HL-60 (cell line): ENCODE data around the gene SMARCAD1.
A peak's percentile ranks its signal among the peaks of the same experiment; 100 is the strongest.

ENCODE experiments used
- DNase-seq, 2 experiments: peaks; one replicate each; pipeline ENCODE4 v3.0.0-alpha.2; 2010 to 2020; ENCODE audit warnings: low read depth in 1 of 2, low spot score in 1 of 2
- H3K27ac ChIP-seq: fragments of 250-450 bp; sonication (Bioruptor Pico); replicated peaks from 2 replicates; pipeline ENCODE4 v1.5.1; 2020; ENCODE audit warnings: mild to moderate bottlenecking, moderate library complexity
- H3K27me3 ChIP-seq: fragments of 250-450 bp; sonication (Bioruptor Pico); 2 replicates; pipeline ENCODE4 v1.5.1; 2021; ENCODE audit warnings: mild to moderate bottlenecking, moderate library complexity; ENCODE audit not compliant: insufficient read depth, poor library complexity, severe bottlenecking
- H3K4me3 ChIP-seq: replicated peaks from 2 replicates; pipeline ENCODE4 v1.5.1; 2011; ENCODE audit warnings: mild to moderate bottlenecking, control low read depth, low read length; ENCODE audit not compliant: insufficient read depth
- GABPA ChIP-seq: IDR thresholded peaks from 2 replicates; pipeline ENCODE4 v1.6.1; 2012; ENCODE audit warnings: low read depth
- POLR2AphosphoS5 ChIP-seq: IDR thresholded peaks from 2 replicates; pipeline ENCODE4 v1.6.1; 2012; ENCODE audit warnings: low read depth
- REST ChIP-seq: IDR thresholded peaks from 2 replicates; pipeline ENCODE4 v1.6.1; 2012; ENCODE audit warnings: low read depth; ENCODE audit not compliant: insufficient replicate concordance
- SPI1 ChIP-seq: IDR thresholded peaks from 2 replicates; pipeline ENCODE4 v1.6.1; 2012; ENCODE audit warnings: low read depth, mild to moderate bottlenecking, borderline replicate concordance
- TF ChIP-seq, protein P1 (sequence below): IDR thresholded peaks from one replicate; pipeline ENCODE4 v1.5.1; 2011; ENCODE audit warnings: low read length, control low read depth, inconsistent platforms; ENCODE audit not compliant: insufficient read depth

Gene SMARCAD1

DNA sequence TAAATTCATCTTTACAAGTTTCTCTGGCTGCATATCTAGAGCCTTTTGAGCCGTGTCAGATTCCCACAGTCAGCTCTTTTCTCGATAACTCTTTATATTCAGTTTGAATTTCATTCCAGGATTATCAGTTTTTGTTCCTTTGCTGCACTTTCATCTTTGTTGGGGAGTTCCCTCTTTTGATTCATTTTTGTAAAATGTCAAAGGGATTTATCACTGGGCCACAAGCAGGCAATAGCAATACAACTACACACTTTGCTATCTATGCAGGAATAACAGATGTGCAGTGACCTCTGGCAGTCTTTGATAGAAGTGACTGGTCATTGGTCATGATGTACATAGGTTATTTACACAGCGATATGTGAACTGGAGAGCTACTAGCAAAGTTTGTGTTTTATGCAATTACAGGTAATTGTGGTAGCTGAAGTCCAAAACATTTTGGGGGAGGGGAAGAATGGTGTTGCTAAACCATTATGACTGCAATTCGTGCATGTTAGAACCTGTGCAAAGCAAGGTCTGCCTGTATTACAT, 91.1 kb downstream of the SMARCAD1 start:
- no peak for DNase-seq
- Histone ChIP-seq H3K4me3 (no peak overlapping the region), H3K27ac (no peak overlapping the region), H3K27me3 (no peaks in the 10 kb centered on the region)
- no peak for TF ChIP-seq SPI1

- TF ChIP-seq, protein P1, sequence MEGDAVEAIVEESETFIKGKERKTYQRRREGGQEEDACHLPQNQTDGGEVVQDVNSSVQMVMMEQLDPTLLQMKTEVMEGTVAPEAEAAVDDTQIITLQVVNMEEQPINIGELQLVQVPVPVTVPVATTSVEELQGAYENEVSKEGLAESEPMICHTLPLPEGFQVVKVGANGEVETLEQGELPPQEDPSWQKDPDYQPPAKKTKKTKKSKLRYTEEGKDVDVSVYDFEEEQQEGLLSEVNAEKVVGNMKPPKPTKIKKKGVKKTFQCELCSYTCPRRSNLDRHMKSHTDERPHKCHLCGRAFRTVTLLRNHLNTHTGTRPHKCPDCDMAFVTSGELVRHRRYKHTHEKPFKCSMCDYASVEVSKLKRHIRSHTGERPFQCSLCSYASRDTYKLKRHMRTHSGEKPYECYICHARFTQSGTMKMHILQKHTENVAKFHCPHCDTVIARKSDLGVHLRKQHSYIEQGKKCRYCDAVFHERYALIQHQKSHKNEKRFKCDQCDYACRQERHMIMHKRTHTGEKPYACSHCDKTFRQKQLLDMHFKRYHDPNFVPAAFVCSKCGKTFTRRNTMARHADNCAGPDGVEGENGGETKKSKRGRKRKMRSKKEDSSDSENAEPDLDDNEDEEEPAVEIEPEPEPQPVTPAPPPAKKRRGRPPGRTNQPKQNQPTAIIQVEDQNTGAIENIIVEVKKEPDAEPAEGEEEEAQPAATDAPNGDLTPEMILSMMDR = no peak
- TF ChIP-seq POLR2AphosphoS5 (no peak), GABPA (no peak), SPI1 (no peak), REST (no peak)
- no peaks in the 10 kb centered on the region for H3K27me3 ChIP-seq
- no peak overlapping the region for H3K4me3 ChIP-seq
- DNase-seq = no peak
- H3K27ac ChIP-seq = no peak overlapping the region
These were observed 94.5 kb downstream of the SMARCAD1 start for GRCh38 chr4:94302191-94302590.

GRCh38 chr4:94304365-94304971, 96.8 kb downstream of the SMARCAD1 start:
- no peak for TF ChIP-seq GABPA
- TF ChIP-seq, protein P1 = peak; percentile 7
- peak in 1 of 2 experiments; percentile 22 for DNase-seq
- H3K27me3 ChIP-seq = no peaks in the 10 kb centered on the region
- H3K4me3 ChIP-seq = no peak overlapping the region
- H3K27ac ChIP-seq = no peak overlapping the region

- no peak overlapping the region for H3K27ac ChIP-seq
- no peak for DNase-seq
- TF ChIP-seq POLR2AphosphoS5 = no peak
- TF ChIP-seq REST = no peak
- no peak for TF ChIP-seq SPI1
- TF ChIP-seq, protein P1 = no peak
- TF ChIP-seq GABPA = no peak
These were observed 98.0 kb downstream of the SMARCAD1 start for GRCh38 chr4:94305466-94306225.

More at GRCh38 chr4:94305466-94306225, 98.0 kb downstream of the SMARCAD1 start:
- Histone ChIP-seq H3K4me3 (no peak overlapping the region), H3K27me3 (no peaks in the 10 kb centered on the region)
